Ascending aorta (tissue), 2 donors: Measurements from ENCODE around the gene PTPA. TPM values are rescaled to one million over a fixed set of nuclear protein-coding genes. Genes with fewer than 3 reads are reported as not detected.

Experiments
- DNase-seq, 2 donors: peaks; one replicate each; pipeline ENCODE4 v3.0.0-alpha.2; 2019; ENCODE audit warnings: low spot score in 2 of 2
- H3K27ac ChIP-seq, 2 donors: fragments of 200-600 bp; sonication (generic); one replicate each; pipeline ENCODE4 v1.5.1; 2016 to 2017; ENCODE audit warnings: mild to moderate bottlenecking in 1 of 2
- H3K27me3 ChIP-seq: fragments of 200-600 bp; sonication (generic); one replicate; pipeline ENCODE4 v1.5.1; 2017
- H3K36me3 ChIP-seq, 2 donors: fragments of 200-600 bp; sonication (generic); one replicate each; pipeline ENCODE4 v1.5.1; 2016
- H3K4me1 ChIP-seq, 2 donors: fragments of 200-600 bp; sonication (generic); one replicate each; pipeline ENCODE4 v1.5.1; 2016 to 2017; ENCODE audit warnings: mild to moderate bottlenecking in 1 of 2
- H3K4me3 ChIP-seq, 2 donors: fragments of 200-600 bp; sonication (generic); one replicate each; pipeline ENCODE4 v1.5.1; 2016 to 2017; ENCODE audit warnings: mild to moderate bottlenecking in 1 of 2
- H3K9me3 ChIP-seq, 2 donors: fragments of 200-600 bp; sonication (generic); one replicate each; pipeline ENCODE4 v1.5.1; 2016
- intact Hi-C: fragments of 100-400 bp; cut with DNase I; formaldehyde crosslinking; loops from one replicate; pipeline ENCODE4 v1.15.1; 2023
- total RNA-seq: library from RNA; depleted of rRNA; stranded (reverse); fragments of >200 nt; gene quantifications from one replicate; pipeline ENCODE4 v1.1.0, GENCODE V29; 2016
- TF ChIP-seq, protein P1 (sequence below), 3 experiments: fragments of 200-600 bp in 2 of 3; fragments of 450-650 bp in 1 of 3; sonication (generic) in 2 of 3; IDR thresholded peaks; one replicate each; pipeline ENCODE4 v1.5.1; 2016 to 2019; ENCODE audit warnings: antibody characterized with exemption in 3 of 3, mild to moderate bottlenecking in 1 of 3, moderate library complexity in 1 of 3

Gene PTPA
- total RNA-seq, 1 donor from 2014 or later: 61.6 TPM

DNA sequence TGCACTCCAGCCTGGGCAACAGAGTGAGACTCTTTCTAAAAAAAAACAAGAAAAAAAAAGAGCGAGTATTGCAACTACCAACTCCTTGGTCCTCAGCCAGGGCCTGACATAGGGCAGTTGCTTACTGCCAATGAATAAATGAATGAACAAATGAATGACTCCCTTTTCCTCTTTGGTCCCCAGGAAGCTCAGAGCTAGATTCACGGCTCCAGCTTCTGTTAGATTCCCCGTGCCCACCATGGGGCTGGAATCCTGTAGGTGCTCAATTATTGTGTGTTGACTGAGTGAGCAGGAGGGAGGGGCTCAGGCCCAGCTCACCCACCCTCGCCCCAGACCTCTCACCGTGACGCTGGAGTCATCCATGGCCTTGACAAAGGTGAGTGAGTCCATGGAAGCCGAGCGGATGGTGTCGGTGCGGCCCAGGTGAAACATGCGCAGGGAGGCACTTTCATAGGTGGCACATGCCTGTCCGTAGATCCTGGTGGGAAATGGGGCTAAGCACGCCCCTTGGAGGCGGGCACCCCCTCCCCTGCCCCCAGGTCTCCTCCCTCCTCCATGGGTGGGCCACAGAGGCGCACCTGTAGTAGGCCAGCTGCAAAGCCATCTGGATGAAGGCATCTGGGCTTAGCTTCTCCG, 13.4 kb upstream of the PTPA start:
- H3K4me1 ChIP-seq: no peaks in the 10 kb centered on the region
- H3K9me3 ChIP-seq: no peaks in the 10 kb centered on the region
- H3K36me3 ChIP-seq: peaks cover 48 to 64% of the 10 kb centered on the region in 2 donors
- DNase-seq: no peak
- TF ChIP-seq, protein P1, sequence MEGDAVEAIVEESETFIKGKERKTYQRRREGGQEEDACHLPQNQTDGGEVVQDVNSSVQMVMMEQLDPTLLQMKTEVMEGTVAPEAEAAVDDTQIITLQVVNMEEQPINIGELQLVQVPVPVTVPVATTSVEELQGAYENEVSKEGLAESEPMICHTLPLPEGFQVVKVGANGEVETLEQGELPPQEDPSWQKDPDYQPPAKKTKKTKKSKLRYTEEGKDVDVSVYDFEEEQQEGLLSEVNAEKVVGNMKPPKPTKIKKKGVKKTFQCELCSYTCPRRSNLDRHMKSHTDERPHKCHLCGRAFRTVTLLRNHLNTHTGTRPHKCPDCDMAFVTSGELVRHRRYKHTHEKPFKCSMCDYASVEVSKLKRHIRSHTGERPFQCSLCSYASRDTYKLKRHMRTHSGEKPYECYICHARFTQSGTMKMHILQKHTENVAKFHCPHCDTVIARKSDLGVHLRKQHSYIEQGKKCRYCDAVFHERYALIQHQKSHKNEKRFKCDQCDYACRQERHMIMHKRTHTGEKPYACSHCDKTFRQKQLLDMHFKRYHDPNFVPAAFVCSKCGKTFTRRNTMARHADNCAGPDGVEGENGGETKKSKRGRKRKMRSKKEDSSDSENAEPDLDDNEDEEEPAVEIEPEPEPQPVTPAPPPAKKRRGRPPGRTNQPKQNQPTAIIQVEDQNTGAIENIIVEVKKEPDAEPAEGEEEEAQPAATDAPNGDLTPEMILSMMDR (IDR thresholded peaks at IDR 0.05): no peak
- no peak overlapping the region for H3K27ac ChIP-seq
- no peak overlapping the region for H3K4me3 ChIP-seq
- H3K27me3 ChIP-seq: no peaks in the 10 kb centered on the region
- intact Hi-C loops: no loop called here

DNA sequence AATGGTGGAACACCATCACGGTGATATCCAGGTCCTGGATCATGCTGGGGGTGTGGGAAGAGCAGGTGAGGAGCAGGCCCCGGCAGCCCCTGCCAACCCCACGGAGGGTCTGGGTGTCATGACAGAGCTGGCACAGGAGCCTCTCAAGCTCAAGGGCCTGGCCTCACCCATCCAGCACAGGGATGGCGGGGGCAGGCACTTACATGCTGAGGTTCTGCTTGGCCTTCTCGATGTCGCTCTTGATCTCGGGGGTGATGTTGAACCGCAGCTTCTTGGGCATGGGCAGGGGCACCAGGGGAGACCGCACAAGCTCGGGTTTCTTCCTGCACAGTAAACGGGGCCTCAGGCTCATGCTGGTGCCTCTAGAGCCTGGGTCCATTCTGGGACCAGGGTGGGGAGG, 12.9 kb upstream of the PTPA start:
- intact Hi-C loops: no loop called here
- no peaks in the 10 kb centered on the region for H3K4me1 ChIP-seq
- no peak overlapping the region for H3K27ac ChIP-seq
- H3K9me3 ChIP-seq: no peaks in the 10 kb centered on the region
- H3K4me3 ChIP-seq: no peak overlapping the region
- DNase-seq: no peak
- peaks cover 48 to 64% of the 10 kb centered on the region in 2 donors for H3K36me3 ChIP-seq
- TF ChIP-seq, protein P1 (IDR thresholded peaks at IDR 0.05): no peak
- no peaks in the 10 kb centered on the region for H3K27me3 ChIP-seq

DNA sequence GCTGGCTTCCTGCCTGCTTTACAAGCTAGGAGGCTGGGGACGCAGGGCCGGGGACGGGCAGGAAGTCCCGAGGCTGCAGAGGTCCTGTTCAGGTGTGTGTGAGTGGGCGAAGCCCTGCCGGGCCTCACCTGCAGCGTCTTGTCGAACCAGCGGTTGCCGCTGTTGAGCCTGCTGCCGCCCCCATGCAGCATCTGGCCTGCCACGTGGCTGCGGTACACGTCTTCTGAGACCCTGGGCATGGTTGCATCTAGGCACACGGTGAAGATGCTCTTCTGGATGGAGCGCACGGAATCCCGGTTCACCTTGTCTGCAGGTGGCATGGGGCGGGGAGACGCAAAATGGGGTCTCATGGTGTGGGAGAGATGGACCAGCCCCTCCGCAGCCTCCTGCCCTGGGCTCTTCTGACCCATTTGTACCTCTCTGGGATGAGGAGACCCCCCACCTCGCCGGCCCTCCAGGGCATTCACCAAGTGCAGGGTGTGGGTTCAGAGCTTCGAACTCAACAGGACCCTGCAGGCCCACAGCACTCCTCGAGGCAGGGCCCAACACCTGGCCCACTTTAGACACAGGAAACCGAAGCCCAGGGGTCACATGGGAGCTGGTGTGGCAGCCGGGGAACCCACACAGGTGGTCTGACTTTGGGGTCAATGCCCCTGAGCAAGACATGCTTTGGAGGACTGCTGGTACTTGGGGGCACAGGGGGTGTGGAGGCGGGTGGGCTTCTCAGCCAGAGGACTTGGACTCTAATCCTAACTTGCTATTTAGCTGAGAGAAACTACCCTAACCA, 10.6 kb upstream of the PTPA start:
- TF ChIP-seq, protein P1 (IDR thresholded peaks at IDR 0.05): no peak
- H3K36me3 ChIP-seq: peaks cover 40 to 52% of the 10 kb centered on the region in 2 donors
- H3K27ac ChIP-seq: no peak overlapping the region
- intact Hi-C loops: no loop called here
- no peak overlapping the region for H3K4me3 ChIP-seq
- H3K4me1 ChIP-seq: no peaks in the 10 kb centered on the region
- no peaks in the 10 kb centered on the region for H3K9me3 ChIP-seq
- H3K27me3 ChIP-seq: no peaks in the 10 kb centered on the region
- DNase-seq: no peak

DNA sequence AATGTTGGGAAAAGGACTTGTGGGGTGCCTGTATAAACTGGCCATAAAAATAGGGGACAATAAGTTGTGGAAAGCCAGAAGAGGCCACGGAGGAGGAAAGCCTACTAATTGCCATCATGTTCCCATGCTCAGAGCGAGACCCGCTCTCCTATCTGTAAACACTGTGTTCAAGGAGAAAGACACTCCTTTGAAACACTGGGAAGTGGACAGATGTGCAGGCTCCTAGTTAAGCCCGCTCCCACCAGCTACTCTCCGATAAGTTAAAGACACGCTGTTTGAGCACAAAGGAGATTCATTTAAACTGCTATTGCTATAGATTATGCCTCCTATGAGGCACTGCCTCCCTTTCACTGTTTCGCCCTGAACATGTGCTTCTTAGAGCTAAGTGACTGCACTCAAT, 9.9 kb upstream of the PTPA start:
- TF ChIP-seq, protein P1 (IDR thresholded peaks at IDR 0.05): no peak
- intact Hi-C loops: no loop called here
- H3K4me1 ChIP-seq: no peaks in the 10 kb centered on the region
- no peaks in the 10 kb centered on the region for H3K9me3 ChIP-seq
- H3K27me3 ChIP-seq: no peaks in the 10 kb centered on the region
- no peak overlapping the region for H3K27ac ChIP-seq
- no peak for DNase-seq
- peaks cover 33 to 51% of the 10 kb centered on the region in 2 donors for H3K36me3 ChIP-seq
- no peak overlapping the region for H3K4me3 ChIP-seq

DNA sequence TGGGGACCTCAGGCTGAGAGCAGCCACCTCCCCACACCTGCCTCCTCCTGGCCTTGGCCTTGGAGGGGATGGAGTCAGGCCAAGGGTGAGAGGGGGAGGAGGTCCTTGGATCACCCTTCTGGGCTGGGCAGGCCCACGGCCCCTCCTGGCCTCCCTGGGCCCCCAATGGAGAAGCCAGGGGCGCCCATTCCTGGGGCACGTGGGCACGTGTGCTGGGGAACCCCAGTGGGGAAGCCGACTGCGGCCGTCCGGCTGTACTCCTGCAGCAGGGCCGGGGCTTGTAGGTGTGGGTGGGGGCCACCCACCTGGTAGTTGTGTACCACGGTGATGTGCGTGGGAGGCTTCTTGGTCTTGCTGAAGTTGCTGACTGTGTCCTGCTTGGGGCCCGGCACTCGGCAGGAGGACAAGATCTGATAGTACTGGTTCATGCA, 9.1 kb upstream of the PTPA start:
- TF ChIP-seq, protein P1 (IDR thresholded peaks at IDR 0.05): no peak
- no peak for DNase-seq
- Histone ChIP-seq H3K27ac (no peak overlapping the region), H3K36me3 (peaks cover 25 to 51% of the 10 kb centered on the region in 2 donors), H3K4me3 (no peak overlapping the region), H3K9me3 (no peaks in the 10 kb centered on the region), H3K27me3 (no peaks in the 10 kb centered on the region), H3K4me1 (no peaks in the 10 kb centered on the region)
- intact Hi-C loops: no loop called here
